Measurements from ENCODE around the gene ACSL4.
"Not testable (repeated sequence)": the region's sequence is repeated elsewhere in the genome, so short reads cannot be mapped to it uniquely, and the experiment has no call there.

ACSL4 gene

DNA sequence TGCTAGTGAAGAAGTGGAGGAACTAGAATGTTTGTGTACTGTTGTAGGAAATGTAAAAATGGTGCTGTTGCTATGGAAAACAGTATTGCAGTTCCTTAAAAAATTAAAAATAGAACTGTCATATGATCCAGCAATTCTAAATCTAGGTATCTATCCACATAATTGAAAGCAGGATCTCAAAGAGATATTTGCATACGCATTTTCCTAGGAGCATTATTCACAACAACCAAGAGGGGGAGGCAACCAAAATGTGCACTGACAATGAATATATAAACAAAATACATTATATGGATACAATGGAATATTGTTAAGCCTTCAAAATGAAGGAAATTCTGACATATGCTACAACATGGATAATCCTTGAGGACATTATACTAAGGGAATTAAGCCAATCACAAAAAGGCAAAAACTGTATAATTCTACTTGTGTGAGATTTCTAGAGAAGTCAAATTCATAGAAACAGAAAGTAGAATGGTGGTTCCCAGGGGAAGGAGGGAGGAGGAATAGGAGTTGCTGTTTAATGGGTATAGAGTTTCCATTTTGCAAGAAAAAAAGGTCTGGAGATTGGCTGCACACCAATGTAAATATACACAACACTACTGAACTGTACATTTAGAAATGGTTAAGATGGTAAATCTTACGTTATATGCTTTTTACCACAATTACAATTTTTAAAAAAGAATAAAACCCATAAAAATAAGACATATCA lies 72.5 kb downstream of the ACSL4 start:
- no peak for DNase-seq (ENCODE audit: low read depth)

DNA sequence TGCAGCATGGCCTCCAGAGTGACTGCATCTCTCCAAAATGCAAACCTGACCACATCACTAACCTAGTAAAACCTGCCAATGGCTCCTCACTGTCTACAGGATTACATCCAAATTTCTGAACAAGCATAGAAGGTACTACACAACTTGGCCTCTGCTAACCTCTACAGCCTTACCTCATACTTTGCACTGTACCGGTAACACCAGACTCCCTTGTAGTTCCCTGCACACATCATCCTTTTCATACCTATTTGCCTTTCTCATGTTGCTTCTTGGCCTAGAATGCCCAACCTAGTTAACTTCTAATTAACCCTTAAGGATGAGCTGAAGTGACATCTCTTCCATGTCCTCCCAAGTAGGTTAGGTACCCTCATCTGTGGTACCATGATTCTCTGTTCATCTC lies 74.7 kb downstream of the ACSL4 start:
- DNase-seq (ENCODE audit: low read depth) = no peak

DNA sequence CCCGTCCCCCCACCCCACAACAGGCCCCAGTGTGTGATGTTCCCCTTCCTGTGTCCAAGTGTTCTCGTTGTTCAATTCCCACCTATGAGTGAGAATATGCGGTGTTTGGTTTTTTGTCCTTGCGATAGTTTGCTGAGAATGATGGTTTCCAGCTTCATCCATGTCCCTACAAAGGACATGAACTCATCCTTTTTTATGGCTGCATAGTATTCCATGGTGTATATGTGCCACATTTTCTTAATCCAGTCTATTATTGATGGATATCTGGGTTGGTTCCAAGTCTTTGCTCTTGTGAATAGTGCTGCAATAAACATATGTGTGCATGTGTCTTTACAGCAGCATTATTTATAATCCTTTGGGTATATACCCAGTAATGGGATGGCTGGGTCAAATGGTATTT lies 75.7 kb downstream of the ACSL4 start:
- DNase-seq (ENCODE audit: low read depth) = not testable (repeated sequence)

DNA sequence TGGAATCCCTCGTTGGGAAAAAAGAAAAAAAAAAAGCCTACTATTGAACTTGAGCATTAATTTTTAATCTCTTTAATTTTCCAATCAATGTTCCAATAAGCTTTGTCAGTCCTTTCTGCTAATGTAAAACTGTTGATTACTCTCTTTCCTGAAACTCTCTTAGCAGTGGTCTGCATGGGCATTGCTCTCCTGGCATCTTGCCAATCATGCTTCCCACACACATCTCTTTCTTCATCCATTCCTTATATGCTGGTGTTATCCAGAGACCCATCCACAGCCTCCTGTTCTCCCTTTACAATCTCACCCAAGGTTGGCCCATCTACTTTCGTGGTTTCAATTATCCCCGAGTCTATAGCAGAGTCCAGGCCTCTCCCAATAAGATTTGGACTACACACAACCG lies 76.3 kb downstream of the ACSL4 start:
- DNase-seq (ENCODE audit: low read depth) = no peak

DNA sequence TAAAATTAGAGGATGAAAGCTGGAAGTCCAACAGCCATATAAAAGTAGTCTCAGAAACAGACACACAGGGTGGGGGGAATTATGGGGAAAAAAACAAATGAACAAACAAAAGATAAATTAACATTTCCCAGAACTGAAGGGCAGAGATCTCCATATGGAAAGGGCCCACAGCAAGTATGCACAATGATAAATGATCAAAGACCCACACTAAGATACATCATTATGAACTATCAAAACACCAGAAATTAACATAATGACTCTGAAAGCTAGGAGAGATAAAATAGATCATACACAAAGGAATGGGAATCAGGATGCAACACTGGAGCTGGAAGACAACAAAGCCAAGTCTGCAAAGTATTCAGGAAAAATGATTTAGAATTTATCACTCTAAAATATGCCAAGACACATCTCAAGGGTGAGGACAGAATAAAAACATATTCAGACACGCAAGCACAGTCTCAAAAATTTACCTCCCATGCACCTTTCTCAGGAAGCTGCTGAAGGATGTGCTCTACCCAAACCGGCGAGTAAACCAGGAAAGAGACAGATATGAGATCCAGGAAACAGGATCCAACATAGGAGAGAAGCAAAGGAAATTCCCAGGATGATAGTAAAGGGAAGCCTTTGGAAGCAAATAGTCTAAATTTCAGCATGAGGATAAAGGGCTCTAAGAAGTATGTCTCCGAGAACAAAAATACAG lies 77.4 kb downstream of the ACSL4 start:
- DNase-seq (ENCODE audit: low read depth) = no peak

DNA sequence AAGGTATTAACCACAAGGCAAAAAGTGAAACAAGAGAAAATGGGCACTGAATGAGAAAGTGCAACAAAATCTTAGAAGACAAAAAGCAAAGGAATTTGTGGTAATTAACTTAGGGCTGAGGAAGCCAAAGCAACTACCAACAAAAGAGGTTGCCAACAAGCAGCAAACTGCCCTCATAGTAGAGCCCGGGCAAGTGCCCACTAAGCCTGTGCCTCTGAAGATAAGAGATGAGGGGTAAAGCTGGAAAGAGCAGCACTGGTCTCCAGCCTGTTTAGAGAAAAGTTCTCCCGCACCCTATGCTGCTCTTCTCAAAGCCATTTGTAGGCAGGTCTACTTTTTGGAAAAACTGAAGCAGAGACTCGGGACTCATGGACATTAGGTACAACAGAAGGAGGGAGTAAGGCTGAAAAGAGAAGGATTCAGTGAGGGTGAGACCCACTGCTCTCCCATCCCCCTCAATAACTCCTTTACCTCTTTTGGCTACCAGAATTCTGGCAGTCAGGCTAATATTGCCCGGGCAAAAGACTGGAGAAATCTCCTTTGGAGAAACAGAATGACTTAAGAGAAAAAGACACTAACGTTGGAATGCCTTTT lies 78.4 kb downstream of the ACSL4 start:
- no peak for DNase-seq (ENCODE audit: low read depth)

DNA sequence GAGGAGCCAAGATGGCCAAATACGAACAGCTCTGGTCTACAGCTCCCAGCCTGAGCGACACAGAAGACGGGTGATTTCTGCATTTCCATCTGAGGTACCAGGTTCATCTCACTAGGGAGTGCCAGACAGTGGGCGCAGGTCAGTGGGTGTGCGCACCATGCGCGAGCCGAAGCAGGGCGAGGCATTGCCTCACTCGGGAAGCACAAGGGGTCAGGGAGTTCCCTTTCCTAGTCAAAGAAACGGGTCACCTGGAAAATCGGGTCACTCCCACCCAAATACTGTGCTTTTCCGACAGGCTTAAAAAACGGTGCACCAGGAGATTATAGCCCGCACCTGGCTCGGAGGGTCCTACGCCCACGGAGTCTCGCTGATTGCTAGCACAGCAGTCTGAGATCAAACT lies 88.4 kb downstream of the ACSL4 start:
- not testable (repeated sequence) for DNase-seq (ENCODE audit: low read depth)

DNA sequence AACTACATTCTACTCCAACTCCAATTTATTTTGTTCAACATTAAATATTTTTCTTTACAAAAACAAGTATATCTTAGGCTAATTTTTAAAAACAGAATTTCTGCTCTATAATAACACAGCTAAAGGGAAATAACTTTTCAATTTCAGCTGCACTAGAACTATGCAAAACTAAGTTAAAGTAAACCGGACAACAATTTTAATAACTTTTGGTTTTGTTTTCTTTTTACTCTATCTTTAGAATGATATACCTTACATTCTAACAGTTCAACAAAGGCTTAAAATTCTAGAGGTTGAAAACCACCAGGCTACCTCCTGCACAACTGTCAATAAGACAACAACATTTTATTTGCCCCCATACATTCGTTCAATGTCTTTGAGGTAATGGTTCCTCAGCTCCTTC lies 89.4 kb downstream of the ACSL4 start:
- DNase-seq (ENCODE audit: low read depth) = no peak

DNA sequence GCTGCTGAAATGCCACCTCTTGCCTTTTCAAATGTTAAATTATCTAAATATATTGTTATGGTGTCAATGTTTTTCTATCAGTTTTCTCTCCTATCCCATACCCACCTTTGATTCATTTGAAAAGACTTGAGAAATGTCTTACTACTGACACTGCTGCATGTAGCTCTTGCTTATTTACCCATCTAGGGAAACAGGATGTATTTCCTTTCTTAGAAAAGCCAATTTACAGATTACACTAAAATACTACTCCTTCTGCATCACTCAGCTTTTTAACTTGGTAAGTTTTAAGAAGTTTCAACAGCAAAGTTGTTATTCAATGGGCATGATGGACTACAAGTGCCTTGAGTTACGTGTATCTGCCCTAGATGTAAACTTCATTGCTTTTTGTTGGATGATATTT lies 94.9 kb downstream of the ACSL4 start:
- no peak for DNase-seq (ENCODE audit: low read depth)

DNA sequence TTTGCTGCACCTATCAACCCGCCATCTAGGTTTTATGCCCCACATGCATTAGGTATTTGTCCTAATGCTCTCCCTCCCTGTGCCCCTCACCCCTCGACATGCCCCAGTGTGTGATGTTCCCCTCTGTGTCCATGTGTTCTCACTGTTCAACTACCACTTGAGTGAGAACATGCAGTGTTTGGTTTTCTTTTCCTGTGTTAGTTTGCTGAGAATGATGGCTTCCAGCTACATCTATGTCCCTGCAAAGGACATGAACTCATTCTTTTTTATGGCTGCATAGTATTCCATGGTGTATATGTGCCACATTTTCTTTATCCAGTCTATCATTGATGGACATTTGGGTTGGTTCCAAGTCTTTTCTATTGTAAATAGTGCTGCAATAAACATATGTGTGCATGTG lies 95.6 kb downstream of the ACSL4 start:
- DNase-seq (ENCODE audit: low read depth) = not testable (repeated sequence)

DNA sequence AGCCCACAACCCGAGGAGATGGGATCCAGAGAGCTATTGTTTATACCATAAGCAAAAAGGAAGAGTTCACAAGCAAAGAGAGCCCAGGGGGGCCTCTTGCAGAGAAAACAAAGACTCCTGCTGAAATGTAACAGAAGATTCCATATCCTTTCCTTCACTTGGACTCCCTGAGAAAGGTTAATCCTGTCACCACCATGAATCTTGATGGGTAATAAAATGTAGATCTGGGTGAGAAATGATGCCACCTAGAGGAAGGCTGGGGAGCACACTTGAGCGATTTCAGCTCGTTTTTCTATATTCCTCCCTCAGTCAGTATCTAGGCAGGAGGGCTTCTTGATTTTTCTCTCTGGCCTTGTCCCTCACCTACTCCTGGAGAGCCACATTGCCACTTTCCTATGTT lies 97.9 kb downstream of the ACSL4 start:
- DNase-seq (ENCODE audit: low read depth) = no peak

DNA sequence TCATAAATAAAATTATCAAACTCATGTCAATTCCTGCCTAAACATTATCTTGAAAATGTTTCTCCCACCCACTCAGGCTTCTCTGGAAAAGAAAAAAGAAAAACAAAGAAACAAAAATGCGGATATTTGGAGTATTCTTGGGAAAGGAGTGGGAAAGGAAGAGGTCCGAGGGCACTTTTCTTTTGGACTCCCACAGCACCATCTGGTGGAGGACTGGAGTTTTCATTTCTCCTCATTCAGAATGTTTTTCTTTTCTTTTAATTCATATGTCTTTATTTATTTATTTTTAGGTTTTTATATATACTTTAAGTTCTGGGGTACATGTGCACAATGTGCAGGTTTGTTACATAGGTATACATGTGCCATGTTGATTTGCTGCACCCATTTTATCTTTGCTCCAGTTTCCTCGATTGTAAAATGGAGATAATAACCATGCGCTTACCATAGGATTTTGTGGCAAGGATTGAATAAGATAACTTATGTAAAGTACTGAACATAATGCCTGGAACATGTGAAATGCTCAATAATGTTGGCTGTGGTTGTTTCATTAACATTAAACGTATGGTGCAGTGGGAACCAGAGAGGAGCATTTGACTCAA lies 100.1 kb downstream of the ACSL4 start:
- DNase-seq (ENCODE audit: low read depth) = no peak

DNA sequence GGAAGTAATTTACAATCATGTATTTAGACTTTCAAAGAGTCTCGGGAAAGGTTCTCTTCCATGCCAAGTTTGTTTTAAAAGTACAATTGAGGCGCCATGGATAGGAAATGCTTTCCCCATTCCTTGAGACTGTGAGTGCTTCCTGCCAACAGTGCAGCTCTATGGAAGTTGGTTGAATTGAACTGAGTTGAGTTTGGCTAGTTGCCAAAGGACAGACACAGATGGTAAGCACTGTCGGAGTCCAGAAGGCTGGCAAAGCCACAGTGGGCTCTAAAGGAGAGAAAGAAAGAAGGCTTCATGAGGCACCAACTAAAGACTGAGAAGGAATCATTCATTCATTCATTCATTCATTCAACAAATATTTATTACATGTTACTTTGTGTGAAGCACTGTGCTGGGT lies 103.7 kb downstream of the ACSL4 start:
- no peak for DNase-seq (ENCODE audit: low read depth)

DNA sequence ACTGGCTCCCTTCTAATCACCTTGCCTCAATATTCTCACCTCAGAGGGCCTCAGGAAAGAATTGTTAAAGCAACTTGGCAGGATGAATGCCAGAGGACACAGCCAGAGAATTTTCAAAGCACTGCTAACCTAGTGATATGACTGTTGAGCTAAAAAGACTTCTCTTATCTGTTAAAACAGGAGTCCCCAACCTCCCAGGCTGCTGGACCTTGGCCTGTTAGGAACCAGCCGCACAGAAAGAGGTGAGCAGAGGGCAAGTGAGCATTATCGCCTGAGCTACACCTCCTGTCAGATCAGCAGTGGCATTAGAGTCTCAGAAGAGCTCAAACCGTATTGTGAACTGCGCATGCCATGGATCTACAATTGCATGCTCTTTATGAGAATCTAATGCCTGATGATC lies 106.4 kb downstream of the ACSL4 start:
- no peak for DNase-seq (ENCODE audit: low read depth)

DNA sequence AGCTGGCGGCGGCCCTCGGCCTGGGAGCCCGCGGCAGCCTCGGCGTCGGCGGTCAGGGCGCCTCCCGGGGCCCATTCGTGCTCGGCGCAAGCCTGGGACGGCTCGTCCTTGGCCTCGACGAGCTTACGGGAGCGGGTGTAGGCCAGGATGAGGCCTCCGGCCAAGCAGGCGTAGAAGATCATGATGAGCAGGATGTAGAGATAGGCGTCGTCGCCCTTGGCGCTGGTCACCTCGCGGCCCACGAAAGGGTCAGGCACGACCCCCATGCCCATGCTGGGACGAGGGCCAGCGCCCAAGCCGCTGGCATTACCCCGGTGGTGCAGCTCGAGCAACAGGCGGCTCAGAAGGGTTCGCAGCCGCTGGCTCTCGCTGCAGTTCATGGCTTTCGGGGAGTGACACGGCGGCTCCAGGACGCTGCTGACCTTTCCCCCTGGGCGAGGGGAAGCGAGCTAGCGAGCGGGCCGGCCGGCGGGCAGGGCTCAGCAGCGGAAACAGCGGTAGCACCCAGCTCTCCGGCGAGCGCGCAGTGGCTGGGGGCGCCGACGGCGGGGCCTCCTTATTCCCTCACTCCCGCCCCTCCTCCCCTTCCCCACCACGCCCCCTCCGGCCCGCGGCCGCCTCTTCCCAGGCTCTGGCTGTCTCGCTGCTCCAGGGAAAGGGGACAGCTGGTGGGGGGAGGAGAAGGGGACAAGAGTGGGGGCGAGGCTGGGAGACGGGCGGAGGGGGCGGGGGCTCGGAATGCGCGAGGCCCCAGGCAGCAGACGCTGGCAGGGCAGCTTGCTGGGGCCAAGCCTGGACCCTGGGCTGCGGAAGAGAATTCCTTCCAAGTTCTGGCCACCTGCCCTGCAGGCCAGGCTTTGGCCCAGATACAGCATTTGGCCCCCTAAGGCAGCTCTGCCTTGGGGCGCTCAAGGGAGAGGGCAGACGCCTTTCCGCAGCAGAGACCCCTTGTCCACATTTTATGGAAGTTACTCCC lies 108.1 kb downstream of the ACSL4 start, which contains the start of gene KCNE5:
Gene KCNE5, minus strand, starts transcription at position 532 of the 976 bp plus-strand sequence. Its CDS starts 152 bp downstream, at position 380.
- no peak for DNase-seq (ENCODE audit: low read depth)

DNA sequence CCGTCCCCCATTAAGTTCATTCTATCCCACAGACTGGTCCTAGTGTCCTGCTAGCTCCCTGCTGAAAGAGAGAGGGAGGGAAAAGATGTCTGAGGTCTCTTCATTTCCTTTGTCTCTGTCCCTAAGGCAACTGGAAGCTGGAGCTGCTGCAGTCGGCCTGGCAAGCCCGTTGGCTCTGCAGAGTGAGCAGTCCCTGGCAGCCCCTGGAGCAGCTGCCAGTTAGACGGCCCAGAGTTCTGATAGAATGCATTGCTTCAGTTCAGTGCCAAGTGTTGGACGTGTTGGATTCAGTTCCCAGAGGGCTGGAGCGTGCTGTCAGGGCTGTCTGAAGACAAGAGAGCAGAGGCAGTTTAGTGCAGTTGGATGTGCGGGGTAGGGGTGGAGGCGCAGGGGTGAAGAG lies 109.1 kb downstream of the ACSL4 start:
- DNase-seq (ENCODE audit: low read depth) = no peak

DNA sequence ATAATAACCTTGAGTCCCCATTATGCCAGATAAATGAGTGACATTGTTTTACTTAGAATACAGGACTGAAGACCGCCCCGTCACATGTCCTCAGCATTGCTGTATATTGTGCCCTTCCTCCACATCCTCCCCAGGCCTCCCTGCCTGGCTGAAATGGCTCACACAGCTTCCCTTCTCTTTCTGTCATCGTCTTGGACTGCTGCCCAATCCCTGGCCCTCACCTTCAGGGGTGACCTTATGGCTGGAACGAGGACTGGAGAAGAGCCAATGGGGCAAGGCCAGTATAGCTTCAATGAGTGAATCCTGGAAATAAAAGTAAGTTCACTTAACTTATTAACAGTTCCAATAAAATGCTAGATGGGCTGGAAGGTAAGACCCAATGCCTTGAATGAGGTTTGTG lies 110.8 kb downstream of the ACSL4 start:
- DNase-seq (ENCODE audit: low read depth) = no peak

DNA sequence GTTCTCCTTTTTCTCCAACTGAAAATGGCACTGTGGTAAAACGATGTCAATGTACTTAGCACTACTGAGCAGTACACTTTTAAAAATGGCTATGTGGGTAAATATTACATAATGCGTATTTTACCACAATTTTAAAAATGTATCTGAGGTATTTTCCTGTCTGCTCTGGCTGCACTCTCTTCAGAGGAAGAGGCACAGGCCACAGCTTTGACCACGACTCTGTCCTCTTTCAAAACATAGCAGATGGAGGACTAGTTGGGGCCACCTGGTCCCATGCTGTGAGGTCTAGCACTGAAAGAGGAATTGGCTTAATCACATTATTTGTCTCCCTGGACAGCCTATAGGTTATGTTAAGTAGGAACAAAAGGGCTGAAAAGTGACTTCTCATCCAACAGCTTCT lies 113.3 kb downstream of the ACSL4 start:
- DNase-seq (ENCODE audit: low read depth) = no peak

DNA sequence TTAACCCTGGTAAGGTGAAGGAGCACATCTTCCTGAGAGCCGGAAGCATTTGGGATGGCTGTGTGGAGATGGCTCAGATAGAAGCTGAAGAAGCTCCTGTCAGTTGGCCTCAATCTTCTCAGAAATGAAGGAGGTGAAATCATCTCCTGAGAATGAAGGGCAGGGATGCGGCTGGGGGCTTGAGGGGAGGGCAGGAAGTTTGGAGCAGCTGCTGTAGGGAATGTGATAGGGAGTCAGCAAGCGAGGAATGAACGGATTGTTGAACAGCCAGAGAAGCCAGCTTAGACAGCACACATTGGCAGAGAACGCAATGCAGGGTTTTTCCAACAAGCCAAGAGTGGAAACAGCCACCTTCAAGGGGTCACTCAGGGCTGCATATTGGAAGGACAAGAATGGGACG lies 118.1 kb downstream of the ACSL4 start:
- no peak for DNase-seq (ENCODE audit: low read depth)

DNA sequence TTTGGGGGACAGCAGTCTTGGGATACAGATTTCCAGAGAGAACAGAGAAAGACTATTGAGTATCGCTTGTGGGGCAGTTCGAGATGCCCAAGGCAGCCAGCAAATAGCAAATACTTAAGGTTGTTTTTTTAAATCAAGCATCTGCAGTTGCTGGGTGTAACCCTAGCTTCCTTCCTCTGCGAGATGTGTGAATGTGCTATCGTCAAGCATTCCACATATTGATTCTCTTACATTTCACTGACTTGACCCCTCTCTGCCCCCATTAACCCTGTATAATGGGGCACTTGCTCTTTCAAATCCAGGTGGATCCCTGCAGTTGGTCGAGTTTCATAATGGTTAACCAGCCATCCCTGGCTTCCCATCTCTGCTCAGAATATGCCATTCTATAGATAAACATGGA lies 131.6 kb downstream of the ACSL4 start:
- no peak for DNase-seq (ENCODE audit: low read depth)

DNA sequence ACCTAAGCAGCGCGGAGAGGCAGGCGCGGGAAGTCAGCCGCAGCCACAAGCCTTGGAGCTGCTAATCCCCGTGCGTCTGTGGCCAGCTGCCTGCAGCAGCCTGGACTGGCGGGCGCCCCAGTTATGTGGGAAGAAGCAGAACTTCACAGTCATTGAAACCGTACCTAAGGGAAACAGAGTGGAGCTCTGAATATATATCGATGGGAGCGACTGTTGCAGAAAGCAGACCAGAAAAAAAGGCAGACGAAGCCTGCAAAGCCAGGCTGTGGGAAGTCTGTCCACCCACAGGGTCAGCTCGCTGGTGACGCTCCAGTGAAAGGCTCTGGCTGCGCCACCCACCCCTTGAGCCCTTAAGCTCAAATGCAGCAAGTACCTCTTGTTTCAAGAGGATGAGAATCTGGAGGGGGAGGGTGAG lies 132.8 kb downstream of the ACSL4 start:
- no peak for DNase-seq (ENCODE audit: low read depth)

DNA sequence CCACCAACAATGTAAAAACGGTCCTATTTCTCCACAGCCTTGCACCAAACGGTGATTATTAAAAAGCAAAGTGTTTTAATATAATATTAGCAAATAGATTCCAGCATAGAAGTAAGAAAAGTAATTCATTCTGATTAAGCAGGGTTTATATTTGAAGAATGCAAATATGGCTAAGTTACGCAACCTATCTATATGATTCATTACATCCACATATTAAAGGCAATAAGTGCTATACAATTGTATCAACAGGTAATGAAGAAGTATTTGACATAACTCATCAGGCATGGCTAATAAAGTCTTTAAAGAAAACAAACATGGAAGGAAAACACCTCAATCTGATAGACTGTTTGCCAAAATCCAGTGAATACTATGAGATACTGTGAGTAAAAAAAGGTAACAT lies 137.0 kb downstream of the ACSL4 start:
- no peak for DNase-seq (ENCODE audit: low read depth)

Measured in GM04504 (cell line).